ENCODE data around the gene BTF3.
A peak's percentile ranks its signal among the peaks of the same experiment; 100 is the strongest.

The BTF3 gene

GRCh38 chr5:73454379-73455036, 43.7 kb upstream of the BTF3 start:
- TF ChIP-seq YY1 (IDR thresholded peaks at IDR 0.05; ENCODE audit: low read depth) (no peak), RAD21 (IDR thresholded peaks at IDR 0.05; ENCODE audit: low read depth) (peak; percentile 62), USF1 (IDR thresholded peaks at IDR 0.05) (peak; percentile 45; the same call in 1 of the 2 replicates)

- TF ChIP-seq TEAD4 (IDR thresholded peaks at IDR 0.05) (no peak), TCF12 (IDR thresholded peaks at IDR 0.05; ENCODE audit: low read depth) (no peak), CEBPB (IDR thresholded peaks at IDR 0.05) (no peak), CREB1 (IDR thresholded peaks at IDR 0.05; ENCODE audit: low read depth) (no peak), TAF1 (IDR thresholded peaks at IDR 0.05; ENCODE audit: low read depth) (no peak), MAX (IDR thresholded peaks at IDR 0.05) (no peak), FOXM1 (IDR thresholded peaks at IDR 0.05; ENCODE audit: borderline replicate concordance, low read depth) (no peak), ZBTB7A (IDR thresholded peaks at IDR 0.05; ENCODE audit: low read depth) (no peak), EGR1 (IDR thresholded peaks at IDR 0.05) (no peak), YY1 (IDR thresholded peaks at IDR 0.05; ENCODE audit: low read depth) (no peak), NFIC (IDR thresholded peaks at IDR 0.05) (no peak), EP300 (IDR thresholded peaks at IDR 0.05; ENCODE audit: borderline replicate concordance) (no peak), USF1 (IDR thresholded peaks at IDR 0.05) (no peak), RAD21 (IDR thresholded peaks at IDR 0.05; ENCODE audit: low read depth) (no peak)
- TF ChIP-seq, protein P1, sequence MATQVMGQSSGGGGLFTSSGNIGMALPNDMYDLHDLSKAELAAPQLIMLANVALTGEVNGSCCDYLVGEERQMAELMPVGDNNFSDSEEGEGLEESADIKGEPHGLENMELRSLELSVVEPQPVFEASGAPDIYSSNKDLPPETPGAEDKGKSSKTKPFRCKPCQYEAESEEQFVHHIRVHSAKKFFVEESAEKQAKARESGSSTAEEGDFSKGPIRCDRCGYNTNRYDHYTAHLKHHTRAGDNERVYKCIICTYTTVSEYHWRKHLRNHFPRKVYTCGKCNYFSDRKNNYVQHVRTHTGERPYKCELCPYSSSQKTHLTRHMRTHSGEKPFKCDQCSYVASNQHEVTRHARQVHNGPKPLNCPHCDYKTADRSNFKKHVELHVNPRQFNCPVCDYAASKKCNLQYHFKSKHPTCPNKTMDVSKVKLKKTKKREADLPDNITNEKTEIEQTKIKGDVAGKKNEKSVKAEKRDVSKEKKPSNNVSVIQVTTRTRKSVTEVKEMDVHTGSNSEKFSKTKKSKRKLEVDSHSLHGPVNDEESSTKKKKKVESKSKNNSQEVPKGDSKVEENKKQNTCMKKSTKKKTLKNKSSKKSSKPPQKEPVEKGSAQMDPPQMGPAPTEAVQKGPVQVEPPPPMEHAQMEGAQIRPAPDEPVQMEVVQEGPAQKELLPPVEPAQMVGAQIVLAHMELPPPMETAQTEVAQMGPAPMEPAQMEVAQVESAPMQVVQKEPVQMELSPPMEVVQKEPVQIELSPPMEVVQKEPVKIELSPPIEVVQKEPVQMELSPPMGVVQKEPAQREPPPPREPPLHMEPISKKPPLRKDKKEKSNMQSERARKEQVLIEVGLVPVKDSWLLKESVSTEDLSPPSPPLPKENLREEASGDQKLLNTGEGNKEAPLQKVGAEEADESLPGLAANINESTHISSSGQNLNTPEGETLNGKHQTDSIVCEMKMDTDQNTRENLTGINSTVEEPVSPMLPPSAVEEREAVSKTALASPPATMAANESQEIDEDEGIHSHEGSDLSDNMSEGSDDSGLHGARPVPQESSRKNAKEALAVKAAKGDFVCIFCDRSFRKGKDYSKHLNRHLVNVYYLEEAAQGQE (IDR thresholded peaks at IDR 0.05; ENCODE audit: low read depth) = no peak
Measured at GRCh38 chr5:73459366-73459765, 38.9 kb upstream of the BTF3 start.

- TF ChIP-seq USF1 (IDR thresholded peaks at IDR 0.05) (no peak), CEBPB (IDR thresholded peaks at IDR 0.05) (no peak), YY1 (IDR thresholded peaks at IDR 0.05; ENCODE audit: low read depth) (no peak), CREB1 (IDR thresholded peaks at IDR 0.05; ENCODE audit: low read depth) (no peak), ZBTB7A (IDR thresholded peaks at IDR 0.05; ENCODE audit: low read depth) (no peak)
Measured at GRCh38 chr5:73460133-73460532, 38.1 kb upstream of the BTF3 start.

DNA sequence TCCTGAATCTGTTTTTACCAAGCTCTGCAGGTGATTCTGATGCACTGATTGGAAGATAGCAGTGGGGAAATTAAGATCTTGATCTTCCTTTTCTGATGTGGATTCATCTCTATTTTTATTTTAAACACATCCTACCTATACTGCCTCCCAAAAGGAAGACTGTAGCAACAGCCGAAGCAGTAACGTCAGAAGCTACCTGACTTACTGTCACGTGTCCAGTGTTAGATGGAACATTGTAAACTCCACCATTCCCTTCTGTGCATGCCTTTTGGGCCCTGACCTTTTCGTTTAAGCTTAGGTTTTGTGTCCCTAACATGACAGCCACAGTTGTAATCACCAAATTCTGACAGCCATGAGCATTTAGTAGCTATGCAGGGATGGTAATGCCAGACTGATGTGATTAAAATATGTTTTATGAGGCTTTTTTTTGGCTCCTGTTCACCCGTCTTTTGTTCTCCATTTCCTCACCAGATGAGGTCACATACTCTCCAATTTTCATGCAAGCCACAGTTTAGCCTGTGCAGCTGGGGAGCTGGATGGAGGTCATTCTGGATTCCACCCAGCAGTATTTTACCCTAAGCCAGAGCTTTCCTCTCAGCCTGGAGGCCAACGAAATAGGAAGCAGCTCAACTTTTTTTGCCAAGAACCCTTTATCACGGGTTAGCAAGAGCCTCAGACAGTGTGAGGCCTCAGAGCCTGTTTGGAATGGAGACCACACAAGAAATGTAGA, 34.1 kb upstream of the BTF3 start:
- TF ChIP-seq NFIC (IDR thresholded peaks at IDR 0.05) = no peak

DNA sequence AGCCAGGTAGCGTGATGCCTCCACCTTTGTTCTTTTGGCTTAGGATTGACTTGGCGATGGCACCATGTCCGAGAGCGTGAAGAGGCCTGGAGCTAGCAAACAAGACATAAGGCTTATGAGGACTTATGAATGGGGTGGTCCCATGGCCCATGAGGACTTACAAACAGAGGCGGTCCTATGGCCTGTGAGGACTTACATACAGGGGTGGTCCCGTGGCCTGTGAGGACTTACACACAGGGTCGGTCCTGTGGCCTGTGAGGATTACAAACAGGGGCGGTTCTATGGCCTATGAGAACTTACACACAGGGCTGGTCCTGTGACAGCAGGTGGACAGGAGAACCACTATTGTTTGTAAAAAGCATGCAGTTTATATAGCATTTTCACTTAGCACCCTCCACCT, 28.4 kb upstream of the BTF3 start:
- TF ChIP-seq ZBTB7A (IDR thresholded peaks at IDR 0.05; ENCODE audit: low read depth) (no peak), USF1 (IDR thresholded peaks at IDR 0.05) (no peak), TEAD4 (IDR thresholded peaks at IDR 0.05) (no peak), YY1 (IDR thresholded peaks at IDR 0.05; ENCODE audit: low read depth) (no peak), FOXM1 (IDR thresholded peaks at IDR 0.05; ENCODE audit: borderline replicate concordance, low read depth) (no peak), CEBPB (IDR thresholded peaks at IDR 0.05) (no peak), RAD21 (IDR thresholded peaks at IDR 0.05; ENCODE audit: low read depth) (no peak), NFIC (IDR thresholded peaks at IDR 0.05) (no peak), CREB1 (IDR thresholded peaks at IDR 0.05; ENCODE audit: low read depth) (no peak), EP300 (IDR thresholded peaks at IDR 0.05; ENCODE audit: borderline replicate concordance) (no peak), EGR1 (IDR thresholded peaks at IDR 0.05) (no peak), MAX (IDR thresholded peaks at IDR 0.05) (no peak)

DNA sequence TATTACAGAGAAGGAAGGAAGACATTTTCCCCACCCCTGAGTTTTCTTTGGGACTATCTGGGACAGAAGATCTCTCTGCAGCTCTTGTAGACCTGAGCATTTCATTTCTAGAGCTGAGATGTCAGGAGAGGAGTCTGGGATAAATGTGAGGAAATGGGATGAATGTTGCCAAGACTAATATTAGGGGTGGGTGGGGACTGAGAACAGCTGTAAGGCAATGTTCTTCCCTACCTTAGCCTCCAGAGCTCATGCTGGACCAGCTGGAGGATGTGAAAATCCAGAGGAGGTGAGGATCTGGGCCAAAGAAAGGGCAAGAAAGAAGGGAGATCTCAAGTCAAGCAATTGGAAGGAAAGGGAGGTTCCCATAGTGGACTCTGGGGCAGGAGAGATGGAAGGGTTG, 26.6 kb upstream of the BTF3 start:
- TF ChIP-seq FOXM1 (IDR thresholded peaks at IDR 0.05; ENCODE audit: borderline replicate concordance, low read depth) (no peak), USF1 (IDR thresholded peaks at IDR 0.05) (no peak), ZBTB7A (IDR thresholded peaks at IDR 0.05; ENCODE audit: low read depth) (no peak), NFIC (IDR thresholded peaks at IDR 0.05) (no peak), TCF12 (IDR thresholded peaks at IDR 0.05; ENCODE audit: low read depth) (no peak)
- TF ChIP-seq, protein P1 (IDR thresholded peaks at IDR 0.05; ENCODE audit: low read depth) = no peak

All from Ishikawa (cell line).